Measurements from ENCODE around the gene YEATS4.

Gene YEATS4

GRCh38 chr12:69385038-69385437 is 25.5 kb downstream of the YEATS4 start:
- TF ChIP-seq CTCF (IDR thresholded peaks at IDR 0.05): no peak

GRCh38 chr12:69386921-69387320 is 27.4 kb downstream of the YEATS4 start:
- TF ChIP-seq CTCF (IDR thresholded peaks at IDR 0.05): no peak

GRCh38 chr12:69388371-69388770 is 28.8 kb downstream of the YEATS4 start:
- TF ChIP-seq CTCF (IDR thresholded peaks at IDR 0.05): peak; percentile 67

GRCh38 chr12:69389831-69390230 is 30.3 kb downstream of the YEATS4 start:
- no peak for TF ChIP-seq CTCF (IDR thresholded peaks at IDR 0.05)

GRCh38 chr12:69392179-69392928 is 32.8 kb downstream of the YEATS4 start:
- TF ChIP-seq CTCF (IDR thresholded peaks at IDR 0.05): no peak

- no peak for TF ChIP-seq CTCF (IDR thresholded peaks at IDR 0.05)
These were observed 36.5 kb downstream of the YEATS4 start for GRCh38 chr12:69396041-69396440.

- no peak for TF ChIP-seq CTCF (IDR thresholded peaks at IDR 0.05)
These were observed 37.4 kb downstream of the YEATS4 start for GRCh38 chr12:69396963-69397362.

- no peak for TF ChIP-seq CTCF (IDR thresholded peaks at IDR 0.05)
These were observed 38.4 kb downstream of the YEATS4 start for GRCh38 chr12:69397978-69398377.
